HEK293 (cell line): ENCODE results near the gene MED19.
A peak's percentile ranks its signal among the peaks of the same experiment; 100 is the strongest.

Experiments
- EGR2 ChIP-seq: fragments of 450-650 bp; formaldehyde crosslinking; IDR thresholded peaks from 2 replicates; pipeline ENCODE4 v1.5.1; 2016; ENCODE audit warnings: low read depth, missing biosample characterization, missing genetic modification characterization
- FEZF1 ChIP-seq: fragments of 450-650 bp; formaldehyde crosslinking; IDR thresholded peaks from 2 replicates; pipeline ENCODE4 v1.5.1; 2016; ENCODE audit warnings: missing biosample characterization, missing genetic modification characterization
- IKZF3 ChIP-seq: fragments of 450-650 bp; IDR thresholded peaks from 2 replicates; pipeline ENCODE4 v1.5.0; 2018; ENCODE audit warnings: missing biosample characterization, mild to moderate bottlenecking, missing genetic modification characterization, moderate library complexity
- KLF1 ChIP-seq: fragments of 450-650 bp; formaldehyde crosslinking; IDR thresholded peaks from 2 replicates; pipeline ENCODE4 v1.5.1; 2016; ENCODE audit warnings: missing biosample characterization, missing genetic modification characterization
- KLF8 ChIP-seq: fragments of 450-650 bp; formaldehyde crosslinking; IDR thresholded peaks from 2 replicates; pipeline ENCODE4 v1.5.1; 2016; ENCODE audit warnings: missing biosample characterization, missing genetic modification characterization
- TCF7L2 ChIP-seq: IDR thresholded peaks from 2 replicates; pipeline ENCODE4 v1.6.1; 2011; ENCODE audit warnings: low read depth, mild to moderate bottlenecking, inconsistent platforms, low read length, moderate library complexity, borderline replicate concordance
- ZBTB7A ChIP-seq: fragments of 450-650 bp; formaldehyde crosslinking; IDR thresholded peaks from 2 replicates; pipeline ENCODE4 v1.5.1; 2016; ENCODE audit warnings: low read depth, missing biosample characterization, missing genetic modification characterization
- ZNF112 ChIP-seq: fragments of 450-650 bp; formaldehyde crosslinking; IDR thresholded peaks from 2 replicates; pipeline ENCODE4 v1.5.0; 2017; ENCODE audit warnings: missing biosample characterization, missing genetic modification characterization
- ZNF140 ChIP-seq: fragments of 450-650 bp; formaldehyde crosslinking; IDR thresholded peaks from 2 replicates; pipeline ENCODE4 v1.5.1; 2016; ENCODE audit warnings: missing biosample characterization, missing genetic modification characterization
- ZNF148 ChIP-seq: fragments of 450-650 bp; formaldehyde crosslinking; IDR thresholded peaks from 2 replicates; pipeline ENCODE4 v1.5.0; 2017; ENCODE audit warnings: missing biosample characterization, missing genetic modification characterization, borderline replicate concordance
- ZNF174 ChIP-seq: fragments of 450-650 bp; formaldehyde crosslinking; IDR thresholded peaks from 2 replicates; pipeline ENCODE4 v1.5.0; 2017; ENCODE audit warnings: missing biosample characterization, mild to moderate bottlenecking, missing genetic modification characterization
- ZNF211 ChIP-seq: fragments of 450-650 bp; formaldehyde crosslinking; IDR thresholded peaks from 2 replicates; pipeline ENCODE4 v1.5.1; 2016; ENCODE audit warnings: low read depth, missing biosample characterization, missing genetic modification characterization
- ZNF239 ChIP-seq: fragments of 450-650 bp; formaldehyde crosslinking; IDR thresholded peaks from 2 replicates; pipeline ENCODE4 v1.5.1; 2016; ENCODE audit warnings: missing biosample characterization, missing genetic modification characterization
- ZNF341 ChIP-seq: fragments of 450-650 bp; formaldehyde crosslinking; IDR thresholded peaks from 2 replicates; pipeline ENCODE4; 2016; ENCODE audit warnings: low read depth, missing biosample characterization, missing genetic modification characterization
- ZNF473 ChIP-seq: fragments of 450-650 bp; formaldehyde crosslinking; IDR thresholded peaks from 2 replicates; pipeline ENCODE4 v1.5.1; 2017; ENCODE audit warnings: missing biosample characterization, missing genetic modification characterization
- ZNF501 ChIP-seq: fragments of 450-650 bp; formaldehyde crosslinking; IDR thresholded peaks from 2 replicates; pipeline ENCODE4 v1.5.1; 2016; ENCODE audit warnings: missing biosample characterization, missing genetic modification characterization
- ZNF548 ChIP-seq: fragments of 450-650 bp; formaldehyde crosslinking; IDR thresholded peaks from 2 replicates; pipeline ENCODE4 v1.5.1; 2016; ENCODE audit warnings: missing biosample characterization, missing genetic modification characterization
- ZNF549 ChIP-seq: fragments of 450-650 bp; IDR thresholded peaks from 2 replicates; pipeline ENCODE4 v1.5.1; 2018; ENCODE audit warnings: missing biosample characterization, missing genetic modification characterization, mild to moderate bottlenecking, inconsistent platforms, moderate library complexity
- ZNF560 ChIP-seq: fragments of 450-650 bp; formaldehyde crosslinking; IDR thresholded peaks from 2 replicates; pipeline ENCODE4 v1.5.1; 2017; ENCODE audit warnings: missing biosample characterization, missing genetic modification characterization, borderline replicate concordance
- ZNF571 ChIP-seq: fragments of 450-650 bp; formaldehyde crosslinking; IDR thresholded peaks from 2 replicates; pipeline ENCODE4 v1.5.0; 2017; ENCODE audit warnings: missing biosample characterization, missing genetic modification characterization
- ZNF624 ChIP-seq: fragments of 450-650 bp; formaldehyde crosslinking; IDR thresholded peaks from 2 replicates; pipeline ENCODE4 v1.5.1; 2017; ENCODE audit warnings: missing biosample characterization, missing genetic modification characterization
- ZNF629 ChIP-seq: fragments of 450-650 bp; formaldehyde crosslinking; IDR thresholded peaks from 2 replicates; pipeline ENCODE4 v1.5.1; 2017; ENCODE audit warnings: missing biosample characterization, missing genetic modification characterization
- ZNF664 ChIP-seq: fragments of 450-650 bp; formaldehyde crosslinking; IDR thresholded peaks from 2 replicates; pipeline ENCODE4 v1.5.1; 2016; ENCODE audit warnings: missing biosample characterization, missing genetic modification characterization
- ZNF701 ChIP-seq: fragments of 450-650 bp; formaldehyde crosslinking; IDR thresholded peaks from 2 replicates; pipeline ENCODE4 v1.5.1; 2016; ENCODE audit warnings: missing biosample characterization, missing genetic modification characterization
- ZNF791 ChIP-seq: fragments of 450-650 bp; formaldehyde crosslinking; IDR thresholded peaks from 2 replicates; pipeline ENCODE4 v1.5.1; 2016; ENCODE audit warnings: missing biosample characterization, missing genetic modification characterization
- ZNF792 ChIP-seq: fragments of 450-650 bp; formaldehyde crosslinking; IDR thresholded peaks from 2 replicates; pipeline ENCODE4 v1.5.1; 2016; ENCODE audit warnings: missing biosample characterization, missing genetic modification characterization
- TF ChIP-seq, protein P1 (sequence below): fragments of 450-650 bp; formaldehyde crosslinking; IDR thresholded peaks from 2 replicates; pipeline ENCODE4 v1.5.1; 2016; ENCODE audit warnings: missing biosample characterization, missing genetic modification characterization
- TF ChIP-seq, protein P2 (sequence below): fragments of 450-650 bp; IDR thresholded peaks from 2 replicates; pipeline ENCODE4 v1.5.1; 2018; ENCODE audit warnings: missing biosample characterization, mild to moderate bottlenecking, missing genetic modification characterization

Gene MED19

GRCh38 chr11:57711414-57712255, at the start of gene MED19 (continued):
- TF ChIP-seq KLF1 (0 out of 2 replicates have a peak, but pooled peaks have one; percentile 11), ZBTB7A (tag by site-specific recombination) (no peak), ZNF548 (tag by site-specific recombination) (no peak), EGR2 (tag by site-specific recombination) (no peak), ZNF501 (tag by site-specific recombination) (0 out of 2 replicates have a peak, but pooled peaks have one; percentile 26), ZNF624 (no peak), ZNF701 (tag by site-specific recombination) (no peak), KLF8 (tag by site-specific recombination) (peak; percentile 35), IKZF3 (tag by site-specific recombination) (no peak), ZNF791 (no peak), ZNF140 (tag by site-specific recombination) (no peak), ZNF239 (tag by site-specific recombination) (no peak), ZNF571 (tag by site-specific recombination) (no peak), ZNF664 (no peak), ZNF473 (no peak), ZNF341 (peak; percentile 96), TCF7L2 (no peak), ZNF560 (tag by site-specific recombination) (no peak), ZNF549 (tag by site-specific recombination) (no peak), ZNF211 (tag by site-specific recombination) (no peak), ZNF792 (tag by site-specific recombination) (no peak), ZNF112 (tag by site-specific recombination) (no peak), ZNF148 (tag by site-specific recombination) (no peak), FEZF1 (tag by site-specific recombination) (no peak), ZNF174 (tag by site-specific recombination) (no peak), ZNF629 (tag by site-specific recombination) (no peak)
- TF ChIP-seq, protein P1, sequence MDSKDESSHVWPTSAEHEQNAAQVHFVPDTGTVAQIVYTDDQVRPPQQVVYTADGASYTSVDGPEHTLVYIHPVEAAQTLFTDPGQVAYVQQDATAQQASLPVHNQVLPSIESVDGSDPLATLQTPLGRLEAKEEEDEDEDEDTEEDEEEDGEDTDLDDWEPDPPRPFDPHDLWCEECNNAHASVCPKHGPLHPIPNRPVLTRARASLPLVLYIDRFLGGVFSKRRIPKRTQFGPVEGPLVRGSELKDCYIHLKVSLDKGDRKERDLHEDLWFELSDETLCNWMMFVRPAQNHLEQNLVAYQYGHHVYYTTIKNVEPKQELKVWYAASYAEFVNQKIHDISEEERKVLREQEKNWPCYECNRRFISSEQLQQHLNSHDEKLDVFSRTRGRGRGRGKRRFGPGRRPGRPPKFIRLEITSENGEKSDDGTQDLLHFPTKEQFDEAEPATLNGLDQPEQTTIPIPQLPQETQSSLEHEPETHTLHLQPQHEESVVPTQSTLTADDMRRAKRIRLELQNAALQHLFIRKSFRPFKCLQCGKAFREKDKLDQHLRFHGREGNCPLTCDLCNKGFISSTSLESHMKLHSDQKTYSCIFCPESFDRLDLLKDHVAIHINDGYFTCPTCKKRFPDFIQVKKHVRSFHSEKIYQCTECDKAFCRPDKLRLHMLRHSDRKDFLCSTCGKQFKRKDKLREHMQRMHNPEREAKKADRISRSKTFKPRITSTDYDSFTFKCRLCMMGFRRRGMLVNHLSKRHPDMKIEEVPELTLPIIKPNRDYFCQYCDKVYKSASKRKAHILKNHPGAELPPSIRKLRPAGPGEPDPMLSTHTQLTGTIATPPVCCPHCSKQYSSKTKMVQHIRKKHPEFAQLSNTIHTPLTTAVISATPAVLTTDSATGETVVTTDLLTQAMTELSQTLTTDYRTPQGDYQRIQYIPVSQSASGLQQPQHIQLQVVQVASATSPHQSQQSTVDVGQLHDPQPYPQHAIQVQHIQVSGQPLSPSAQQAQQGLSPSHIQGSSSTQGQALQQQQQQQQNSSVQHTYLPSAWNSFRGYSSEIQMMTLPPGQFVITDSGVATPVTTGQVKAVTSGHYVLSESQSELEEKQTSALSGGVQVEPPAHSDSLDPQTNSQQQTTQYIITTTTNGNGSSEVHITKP (tag by site-specific recombination), result peak; percentile 96
- TF ChIP-seq, protein P2, sequence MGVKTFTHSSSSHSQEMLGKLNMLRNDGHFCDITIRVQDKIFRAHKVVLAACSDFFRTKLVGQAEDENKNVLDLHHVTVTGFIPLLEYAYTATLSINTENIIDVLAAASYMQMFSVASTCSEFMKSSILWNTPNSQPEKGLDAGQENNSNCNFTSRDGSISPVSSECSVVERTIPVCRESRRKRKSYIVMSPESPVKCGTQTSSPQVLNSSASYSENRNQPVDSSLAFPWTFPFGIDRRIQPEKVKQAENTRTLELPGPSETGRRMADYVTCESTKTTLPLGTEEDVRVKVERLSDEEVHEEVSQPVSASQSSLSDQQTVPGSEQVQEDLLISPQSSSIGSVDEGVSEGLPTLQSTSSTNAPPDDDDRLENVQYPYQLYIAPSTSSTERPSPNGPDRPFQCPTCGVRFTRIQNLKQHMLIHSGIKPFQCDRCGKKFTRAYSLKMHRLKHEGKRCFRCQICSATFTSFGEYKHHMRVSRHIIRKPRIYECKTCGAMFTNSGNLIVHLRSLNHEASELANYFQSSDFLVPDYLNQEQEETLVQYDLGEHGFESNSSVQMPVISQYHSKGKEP, result no peak
